Measurements from ENCODE around the gene MAG.

GRCh38 chr19:35291916-35292315, at the start of gene MAG:
- TF ChIP-seq CTCF (IDR thresholded peaks at IDR 0.05) (no peak), POLR2A (IDR thresholded peaks at IDR 0.05) (no peak), POLR2AphosphoS5 (IDR thresholded peaks at IDR 0.05) (no peak), EP300 (IDR thresholded peaks at IDR 0.05) (no peak)

Data from sigmoid colon (tissue), 4 donors.